Gastrocnemius medialis (tissue), 4 donors: Measurements from ENCODE around the gene RGL2. TPM values are rescaled to one million over a fixed set of nuclear protein-coding genes. Genes with fewer than 3 reads are reported as not detected.

Experiments used
- ATAC-seq, 2 donors: fragments of 150-250 bp; one replicate each; pipeline ENCODE4 v1.9.1; 2016
- DNase-seq, 2 donors: peaks; one replicate each; pipeline ENCODE4 v3.0.0-alpha.2; 2019
- H3K27ac ChIP-seq, 4 donors: fragments of 200-600 bp; sonication (generic); 1 replicate in 1 of 4; 2 replicates in 3 of 4; pipeline ENCODE4 v1.5.1; 2016 to 2018; ENCODE audit warnings: mild to moderate bottlenecking in 2 of 4, moderate library complexity in 1 of 4
- H3K27me3 ChIP-seq, 3 donors: fragments of 200-600 bp; sonication (generic) in 2 of 3; 1 replicate in 1 of 3; 2 replicates in 2 of 3; pipeline versions ENCODE4 v1.5.1 to v1.6.0; 2016 to 2019; ENCODE audit warnings: mild to moderate bottlenecking in 1 of 3, moderate library complexity in 1 of 3
- H3K36me3 ChIP-seq, 2 donors: fragments of 200-600 bp; sonication (generic) in 1 of 2; one replicate each; pipeline ENCODE4 v1.5.1; 2017 to 2018
- H3K4me1 ChIP-seq, 2 donors: fragments of 200-600 bp; sonication (generic) in 1 of 2; one replicate each; pipeline ENCODE4 v1.5.1; 2016 to 2017; ENCODE audit warnings: mild to moderate bottlenecking in 2 of 2
- H3K4me3 ChIP-seq, 4 donors: fragments of 200-600 bp; sonication (generic) in 3 of 4; 1 replicate in 1 of 4; 2 replicates in 3 of 4; pipeline ENCODE4 v1.5.1; 2016 to 2019; ENCODE audit warnings: mild to moderate bottlenecking in 2 of 4
- H3K9me3 ChIP-seq, 3 donors: fragments of 200-600 bp; sonication (generic) in 2 of 3; 1 replicate in 1 of 3; 2 replicates in 2 of 3; pipeline ENCODE4 v1.5.1; 2016 to 2019
- CTCF ChIP-seq, 5 experiments: fragments of 450-650 bp in 3 of 5; fragments of 200-600 bp in 2 of 5; sonication (generic) in 2 of 5; IDR thresholded peaks in 4 of 5; conservative IDR thresholded peaks in 1 of 5; 1 replicate in 4 of 5; 2 replicates in 1 of 5; pipeline ENCODE4 v1.5.1; 2016 to 2019; ENCODE audit warnings: antibody characterized with exemption in 5 of 5, mild to moderate bottlenecking in 3 of 5, moderate library complexity in 3 of 5
- POLR2A ChIP-seq, 2 donors: fragments of 450-650 bp; IDR thresholded peaks; one replicate each; pipeline ENCODE4 v1.6.1; 2017; ENCODE audit warnings: antibody characterized with exemption in 2 of 2, mild to moderate bottlenecking in 2 of 2, moderate library complexity in 2 of 2
- in situ Hi-C, 4 donors: fragments of 200-750 bp; cut with MboI; loops; one replicate each; pipeline versions ENCODE4 v1.15.0 to v1.8.0; 2017; ENCODE audit warnings: low sequenced_read_pairs in 4 of 4
- intact Hi-C: fragments of 100-400 bp; cut with DNase I; formaldehyde crosslinking; loops from one replicate; pipeline ENCODE4 v1.15.1; 2023; ENCODE audit warnings: low total_unique reads
- total RNA-seq, 4 donors: library from RNA; depleted of rRNA; stranded (reverse); fragments of >200 nt; gene quantifications; one replicate each; pipeline versions ENCODE4 v1.1.0 to v1.2.3, GENCODE V29; 2016

Gene RGL2
- total RNA-seq, 4 donors from 2014 or later, result 39.8 to 52.3 (median 40.8) TPM

DNA sequence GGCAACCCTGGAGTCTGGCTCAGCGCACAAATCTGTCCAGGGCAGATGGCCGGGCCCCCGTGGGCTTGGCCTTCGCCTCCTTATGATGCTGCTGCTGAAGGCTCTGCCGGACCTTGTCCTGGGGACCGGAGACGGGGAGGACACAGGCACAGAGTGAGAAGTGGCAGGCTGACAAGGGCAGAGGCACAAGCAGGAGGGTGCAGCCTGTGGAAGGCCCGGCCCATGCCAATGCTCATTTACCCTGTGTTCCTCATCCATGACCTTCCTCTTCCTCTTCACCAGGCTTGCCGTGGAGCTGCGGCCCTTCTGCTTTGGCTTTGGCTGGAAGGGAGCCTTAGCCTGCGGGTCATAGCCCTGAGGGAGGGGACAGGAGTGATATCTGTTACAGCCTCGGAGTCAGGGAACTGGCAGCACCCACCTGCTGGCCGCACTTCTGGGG, 19.5 kb downstream of the RGL2 start:
- H3K27me3 ChIP-seq, result no peaks in the 10 kb centered on the region
- peaks cover 0 to 51% of the 10 kb centered on the region in 2 donors for H3K36me3 ChIP-seq
- peak overlapping the region in 1 of 4 donors; percentile 81 for H3K27ac ChIP-seq
- DNase-seq (peak in 1 of 2 donors; percentile 28), ATAC-seq (peak in 1 of 2 donors; percentile 15)
- in situ Hi-C loops, result loop anchor here in 1 of 4 donors (25.0 kb wide), 1 partner anchor 1417 kb away; the partner anchor contains the start of gene NEU1
- no peaks in the 10 kb centered on the region for H3K9me3 ChIP-seq
- no peak for TF ChIP-seq CTCF (IDR thresholded peaks at IDR 0.05 in 4 of 5, conservative IDR thresholded peaks at IDR 0.05 in 1 of 5)
- no peak for TF ChIP-seq POLR2A (IDR thresholded peaks at IDR 0.05)
- H3K4me1 ChIP-seq, result peaks cover 32 to 51% of the 10 kb centered on the region in 2 donors
- intact Hi-C loops, result loop anchor here (10.0 kb wide), 1 partner anchor 1104 kb away; the partner anchor contains the start of genes AGPAT1 and RNF5
- no peak overlapping the region for H3K4me3 ChIP-seq

DNA sequence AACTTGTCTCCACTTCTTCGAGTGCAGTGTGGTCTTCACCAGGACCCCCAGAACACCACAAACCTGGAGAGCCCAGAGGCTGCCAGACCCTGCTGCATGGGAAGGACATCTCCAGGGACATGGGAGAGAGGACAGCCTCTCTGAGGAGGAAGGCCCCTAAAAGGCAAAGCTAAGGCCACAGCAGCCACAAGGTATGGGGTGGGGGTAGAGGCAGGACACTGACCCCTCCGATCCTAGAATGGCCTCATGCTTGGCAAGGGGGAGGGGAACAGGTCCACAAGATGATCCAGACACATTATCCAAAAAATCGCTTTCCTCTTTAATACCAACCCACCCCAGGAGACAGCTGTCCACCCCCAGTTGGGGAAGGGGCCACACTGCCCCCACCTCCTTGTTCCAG, 19.9 kb downstream of the RGL2 start:
- H3K4me3 ChIP-seq, result no peak overlapping the region
- no peak for ATAC-seq
- peaks cover 0 to 51% of the 10 kb centered on the region in 2 donors for H3K36me3 ChIP-seq
- no peak for DNase-seq
- in situ Hi-C loops, result loop anchor here in 1 of 4 donors (25.0 kb wide), 1 partner anchor 1417 kb away; the partner anchor contains the start of gene NEU1
- no peaks in the 10 kb centered on the region for H3K27me3 ChIP-seq
- peak overlapping the region in 1 of 4 donors; percentile 81 for H3K27ac ChIP-seq
- H3K9me3 ChIP-seq, result no peaks in the 10 kb centered on the region
- no peak for TF ChIP-seq CTCF (IDR thresholded peaks at IDR 0.05 in 4 of 5, conservative IDR thresholded peaks at IDR 0.05 in 1 of 5)
- TF ChIP-seq POLR2A (IDR thresholded peaks at IDR 0.05), result no peak
- peaks cover 35 to 56% of the 10 kb centered on the region in 2 donors for H3K4me1 ChIP-seq
- intact Hi-C loops, result loop anchor here (10.0 kb wide), 1 partner anchor 1104 kb away; the partner anchor contains the start of genes AGPAT1 and RNF5

GRCh38 chr6:33278392-33278741, 20.4 kb downstream of the RGL2 start:
- H3K27ac ChIP-seq, result peak overlapping the region in 2 of 4 donors; percentile 81 to 82
- H3K4me3 ChIP-seq, result no peak overlapping the region
- no peak for ATAC-seq
- peaks cover 0 to 51% of the 10 kb centered on the region in 2 donors for H3K36me3 ChIP-seq
- intact Hi-C loops, result loop anchor here (10.0 kb wide), 1 partner anchor 1104 kb away; the partner anchor contains the start of genes AGPAT1 and RNF5
- DNase-seq, result no peak
- H3K9me3 ChIP-seq, result no peaks in the 10 kb centered on the region
- in situ Hi-C loops, result loop anchor here in 1 of 4 donors (25.0 kb wide), 1 partner anchor 1416 kb away; the partner anchor contains the start of gene NEU1
- no peak for TF ChIP-seq CTCF (IDR thresholded peaks at IDR 0.05 in 4 of 5, conservative IDR thresholded peaks at IDR 0.05 in 1 of 5)
- TF ChIP-seq POLR2A (IDR thresholded peaks at IDR 0.05), result no peak
- H3K4me1 ChIP-seq, result peaks cover 35 to 58% of the 10 kb centered on the region in 2 donors
- H3K27me3 ChIP-seq, result no peaks in the 10 kb centered on the region

DNA sequence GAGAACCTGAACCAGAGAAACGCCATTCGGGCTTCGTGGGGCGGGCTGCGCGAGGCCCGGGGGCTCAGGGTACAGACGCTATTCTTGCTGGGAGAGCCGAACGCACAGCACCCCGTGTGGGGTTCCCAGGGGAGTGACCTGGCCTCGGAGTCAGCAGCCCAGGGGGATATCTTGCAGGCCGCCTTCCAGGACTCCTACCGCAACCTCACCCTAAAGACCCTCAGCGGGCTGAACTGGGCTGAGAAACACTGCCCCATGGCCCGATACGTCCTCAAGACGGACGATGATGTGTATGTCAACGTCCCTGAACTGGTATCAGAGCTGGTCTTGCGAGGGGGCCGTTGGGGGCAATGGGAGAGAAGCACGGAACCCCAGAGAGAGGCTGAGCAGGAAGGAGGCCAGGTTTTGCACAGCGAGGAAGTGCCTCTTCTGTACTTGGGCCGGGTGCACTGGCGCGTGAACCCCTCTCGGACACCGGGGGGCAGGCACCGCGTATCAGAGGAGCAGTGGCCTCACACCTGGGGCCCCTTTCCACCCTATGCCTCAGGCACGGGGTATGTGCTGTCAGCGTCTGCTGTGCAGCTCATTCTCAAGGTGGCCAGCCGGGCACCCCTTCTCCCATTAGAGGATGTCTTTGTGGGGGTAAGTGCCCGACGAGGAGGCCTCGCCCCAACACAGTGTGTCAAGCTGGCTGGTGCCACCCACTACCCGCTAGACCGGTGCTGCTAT, 20.9 kb downstream of the RGL2 start:
- Histone ChIP-seq H3K27me3 (no peaks in the 10 kb centered on the region), H3K27ac (peak overlapping the region; percentile 70 to 82 (median 76)), H3K4me3 (peak overlapping the region; percentile 56 to 64 (median 62)), H3K36me3 (peaks cover 0 to 56% of the 10 kb centered on the region in 2 donors), H3K9me3 (no peaks in the 10 kb centered on the region), H3K4me1 (peaks cover 40 to 63% of the 10 kb centered on the region in 2 donors)
- in situ Hi-C loops, result loop anchor here in 1 of 4 donors (25.0 kb wide), 1 partner anchor 1416 kb away; the partner anchor contains the start of gene NEU1
- TF ChIP-seq POLR2A (IDR thresholded peaks at IDR 0.05), result no peak
- TF ChIP-seq CTCF (IDR thresholded peaks at IDR 0.05 in 4 of 5, conservative IDR thresholded peaks at IDR 0.05 in 1 of 5), result no peak
- ATAC-seq (no peak), DNase-seq (no peak)
- intact Hi-C loops, result loop anchor here (1.0 to 10.0 kb wide), 3 partner anchors 21 to 1103 kb away; partner anchors contain the start of genes AGPAT1 and RNF5
